HepG2 (cell line): ENCODE measurements around the gene UGT2B28. TPM values are rescaled to one million over a fixed set of nuclear protein-coding genes. Genes with fewer than 3 reads are reported as not detected.
A peak's percentile ranks its signal among the peaks of the same experiment; 100 is the strongest.

Experiments
- ARID5B ChIP-seq: IDR thresholded peaks from 2 replicates; pipeline ENCODE4 v1.4.0; 2020; ENCODE audit warnings: mild to moderate bottlenecking, missing genetic modification reagents
- CREM ChIP-seq, 2 experiments: sonication (generic) in 1 of 2; formaldehyde crosslinking in 1 of 2; IDR thresholded peaks; 2 replicates each; pipeline versions ENCODE4 v1.4.0 to v1.6.1; 2016 to 2020; ENCODE audit warnings: antibody characterized with exemption in 1 of 2, mild to moderate bottlenecking in 1 of 2, missing genetic modification reagents in 1 of 2
- FOXA1 ChIP-seq, 2 experiments: fragments of 450-650 bp in 1 of 2; sonication (generic) in 1 of 2; formaldehyde crosslinking in 1 of 2; IDR thresholded peaks; 2 replicates each; pipeline versions ENCODE4 v1.4.0 to v1.6.1; 2016 to 2020; ENCODE audit warnings: missing genetic modification reagents in 1 of 2
- FOXO1 ChIP-seq: sonication (generic); formaldehyde crosslinking; IDR thresholded peaks from 2 replicates; pipeline ENCODE4 v1.4.0; 2020; ENCODE audit warnings: missing genetic modification reagents
- FOXP1 ChIP-seq, 2 experiments: fragments of 450-650 bp in 1 of 2; IDR thresholded peaks; 2 replicates each; pipeline ENCODE4 v1.6.1; 2017 to 2018; ENCODE audit warnings: antibody characterized with exemption in 1 of 2
- HOXA5 ChIP-seq: sonication (generic); formaldehyde crosslinking; IDR thresholded peaks from 2 replicates; pipeline ENCODE4 v1.4.0; 2020; ENCODE audit warnings: missing genetic modification reagents
- JUN ChIP-seq: sonication (generic); formaldehyde crosslinking; IDR thresholded peaks from 2 replicates; pipeline ENCODE4 v1.4.0; 2020; ENCODE audit warnings: mild to moderate bottlenecking, missing genetic modification reagents
- PAXIP1 ChIP-seq: sonication (generic); formaldehyde crosslinking; conservative IDR thresholded peaks from 2 replicates; pipeline ENCODE4 v1.4.0; 2020; ENCODE audit warnings: mild to moderate bottlenecking, missing genetic modification reagents, moderate library complexity
- SMAD9 ChIP-seq: sonication (generic); formaldehyde crosslinking; IDR thresholded peaks from 2 replicates; pipeline ENCODE4 v1.5.1; 2020; ENCODE audit warnings: mild to moderate bottlenecking, missing genetic modification reagents
- SOX5 ChIP-seq: IDR thresholded peaks from 2 replicates; pipeline ENCODE4 v1.6.1; 2016; ENCODE audit warnings: borderline replicate concordance
- TFDP1 ChIP-seq: IDR thresholded peaks from 2 replicates; pipeline ENCODE4 v1.6.1; 2016; ENCODE audit warnings: missing compliant biosample characterization, missing genetic modification reagents, borderline replicate concordance
- ZNF12 ChIP-seq: sonication (generic); formaldehyde crosslinking; IDR thresholded peaks from 2 replicates; pipeline ENCODE4 v1.5.0; 2020; ENCODE audit warnings: missing genetic modification reagents
- ZNF362 ChIP-seq: sonication (generic); formaldehyde crosslinking; IDR thresholded peaks from 2 replicates; pipeline ENCODE4 v1.4.0; 2020; ENCODE audit warnings: missing genetic modification reagents, mild to moderate bottlenecking, borderline replicate concordance
- polyA plus RNA-seq, 8 experiments: library from polyadenylated mRNA; depleted of rRNA in 3 of 8; stranded (reverse) in 7 of 8; unstranded in 1 of 8; fragments of >200 nt; fragmentation: Illumina TruSeq in 4 of 8; extraction: Trizol in 4 of 8; gene quantifications; 2 replicates each; pipeline versions ENCODE4 v1.2.1 to v1.2.3, GENCODE V29; 2011 to 2016; ENCODE audit warnings: low read depth in 4 of 8, missing spikeins in 1 of 8, mixed read lengths in 1 of 8; ENCODE audit not compliant: insufficient read depth in 1 of 8
- total RNA-seq, 5 experiments: library from RNA; depleted of rRNA; stranded (reverse); fragments of >200 nt; fragmentation: Illumina TruSeq; extraction: Trizol; gene quantifications; 2 replicates each; pipeline ENCODE4 v1.2.3, GENCODE V29; 2016; ENCODE audit warnings: low read depth in 1 of 5
- TF ChIP-seq, protein P1 (sequence below): sonication (generic); formaldehyde crosslinking; IDR thresholded peaks from 2 replicates; pipeline ENCODE4 v1.4.0; 2020; ENCODE audit warnings: missing genetic modification reagents
- TF ChIP-seq, protein P2 (sequence below): sonication (generic); formaldehyde crosslinking; IDR thresholded peaks from 2 replicates; pipeline ENCODE4 v1.8.1; 2022; ENCODE audit warnings: mild to moderate bottlenecking, missing genetic modification reagents

UGT2B28 gene
- total and polyA plus RNA-seq, 2 of the 13 experiments (the other 11 are each of a cell fraction or from before 2014, with no cell fraction given): not detected

DNA sequence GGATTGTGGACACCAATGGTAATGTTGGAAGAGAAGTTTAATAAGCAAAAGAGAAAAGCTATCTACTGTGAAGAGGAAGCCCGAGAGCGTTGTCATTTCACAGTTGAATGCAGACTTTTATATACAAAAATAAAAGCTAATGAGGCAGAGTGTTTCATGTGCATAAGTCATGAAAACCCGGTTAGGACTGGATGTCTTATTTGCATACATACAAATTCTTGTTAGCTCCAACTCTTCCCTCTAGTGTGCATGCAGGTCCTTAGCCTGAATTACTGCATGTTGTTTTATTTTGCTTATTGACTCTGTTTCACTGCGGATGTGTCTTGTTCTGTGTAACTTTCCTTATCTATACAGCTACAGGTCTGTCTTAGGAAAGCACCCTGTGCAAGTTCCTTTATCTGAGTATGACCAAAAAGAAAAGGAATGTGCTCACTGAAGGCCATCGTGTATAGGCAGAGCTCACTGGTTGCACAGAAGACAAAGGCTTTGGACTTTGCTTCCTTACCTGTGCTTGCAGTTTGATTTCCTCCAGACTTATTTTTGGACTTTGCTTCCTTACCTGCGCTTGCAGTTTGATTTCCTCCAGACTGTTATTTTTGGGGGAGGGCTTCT, 40.6 kb upstream of the UGT2B28 start (continued):
- TF ChIP-seq, protein P1, sequence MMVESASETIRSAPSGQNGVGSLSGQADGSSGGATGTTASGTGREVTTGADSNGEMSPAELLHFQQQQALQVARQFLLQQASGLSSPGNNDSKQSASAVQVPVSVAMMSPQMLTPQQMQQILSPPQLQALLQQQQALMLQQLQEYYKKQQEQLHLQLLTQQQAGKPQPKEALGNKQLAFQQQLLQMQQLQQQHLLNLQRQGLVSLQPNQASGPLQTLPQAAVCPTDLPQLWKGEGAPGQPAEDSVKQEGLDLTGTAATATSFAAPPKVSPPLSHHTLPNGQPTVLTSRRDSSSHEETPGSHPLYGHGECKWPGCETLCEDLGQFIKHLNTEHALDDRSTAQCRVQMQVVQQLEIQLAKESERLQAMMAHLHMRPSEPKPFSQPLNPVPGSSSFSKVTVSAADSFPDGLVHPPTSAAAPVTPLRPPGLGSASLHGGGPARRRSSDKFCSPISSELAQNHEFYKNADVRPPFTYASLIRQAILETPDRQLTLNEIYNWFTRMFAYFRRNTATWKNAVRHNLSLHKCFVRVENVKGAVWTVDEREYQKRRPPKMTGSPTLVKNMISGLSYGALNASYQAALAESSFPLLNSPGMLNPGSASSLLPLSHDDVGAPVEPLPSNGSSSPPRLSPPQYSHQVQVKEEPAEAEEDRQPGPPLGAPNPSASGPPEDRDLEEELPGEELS: peak; percentile 62
- TF ChIP-seq TFDP1 (CRISPR knock-in tag) (no peak), PAXIP1 (CRISPR knock-in tag) (peak; percentile 61), JUN (CRISPR knock-in tag) (peak; percentile 22; the same call in 1 of the 2 replicates), HOXA5 (CRISPR knock-in tag) (no peak), SMAD9 (no peak), FOXA1 (IDR thresholded peaks at IDR 0.05) (no peak), FOXA1 (CRISPR knock-in tag; IDR thresholded peaks at IDR 0.05) (peak; percentile 33; the same call in 1 of the 2 replicates), CREM (IDR thresholded peaks at IDR 0.05) (peak; percentile 28; the same call in 1 of the 2 replicates), CREM (CRISPR knock-in tag; IDR thresholded peaks at IDR 0.05) (no peak), FOXP1 (IDR thresholded peaks at IDR 0.05) (no peak), FOXP1 (CRISPR knock-in tag; IDR thresholded peaks at IDR 0.05) (peak; percentile 19; the same call in 1 of the 2 replicates), ZNF12 (CRISPR knock-in tag) (no peak), FOXO1 (CRISPR knock-in tag) (peak; percentile 50; the same call in 1 of the 2 replicates), ZNF362 (CRISPR knock-in tag) (no peak), ARID5B (peak; percentile 86), SOX5 (peak; percentile 59; the same call in 1 of the 2 replicates)
- TF ChIP-seq, protein P2, sequence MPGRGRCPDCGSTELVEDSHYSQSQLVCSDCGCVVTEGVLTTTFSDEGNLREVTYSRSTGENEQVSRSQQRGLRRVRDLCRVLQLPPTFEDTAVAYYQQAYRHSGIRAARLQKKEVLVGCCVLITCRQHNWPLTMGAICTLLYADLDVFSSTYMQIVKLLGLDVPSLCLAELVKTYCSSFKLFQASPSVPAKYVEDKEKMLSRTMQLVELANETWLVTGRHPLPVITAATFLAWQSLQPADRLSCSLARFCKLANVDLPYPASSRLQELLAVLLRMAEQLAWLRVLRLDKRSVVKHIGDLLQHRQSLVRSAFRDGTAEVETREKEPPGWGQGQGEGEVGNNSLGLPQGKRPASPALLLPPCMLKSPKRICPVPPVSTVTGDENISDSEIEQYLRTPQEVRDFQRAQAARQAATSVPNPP (CRISPR knock-in tag): no peak
